Coronary artery (tissue), 2 donors: ENCODE data around the gene TOM1L2.
A peak's percentile ranks its signal among the peaks of the same experiment; 100 is the strongest.

Source experiments
- DNase-seq: peaks from one replicate; pipeline ENCODE4 v3.0.0-alpha.2; 2017; ENCODE audit warnings: low spot score
- H3K27ac ChIP-seq, 2 donors: fragments of 200-600 bp; sonication (generic); one replicate each; pipeline ENCODE4 v1.5.1; 2016 to 2019
- H3K4me3 ChIP-seq: fragments of 200-600 bp; sonication (generic); 2 replicates; pipeline ENCODE4 v1.5.1; 2016; ENCODE audit warnings: mild to moderate bottlenecking, moderate library complexity
- CTCF ChIP-seq: fragments of 200-600 bp; sonication (generic); IDR thresholded peaks from one replicate; pipeline ENCODE4 v1.5.1; 2019; ENCODE audit warnings: antibody characterized with exemption

Gene TOM1L2

GRCh38 chr17:17926036-17926435 is 46.2 kb downstream of the TOM1L2 start:
- no peak overlapping the region for H3K27ac ChIP-seq
- no peak for TF ChIP-seq CTCF
- no peak for DNase-seq
- H3K4me3 ChIP-seq, result no peak overlapping the region

- no peak for DNase-seq
- no peak overlapping the region for H3K4me3 ChIP-seq
- H3K27ac ChIP-seq, result no peak overlapping the region
- no peak for TF ChIP-seq CTCF
These were observed 47.3 kb downstream of the TOM1L2 start for GRCh38 chr17:17924857-17925250.

GRCh38 chr17:17924131-17924856 is 47.9 kb downstream of the TOM1L2 start:
- H3K27ac ChIP-seq, result no peak overlapping the region

GRCh38 chr17:17922070-17922614 is 50.1 kb downstream of the TOM1L2 start:
- Histone ChIP-seq H3K4me3 (no peak overlapping the region), H3K27ac (peak overlapping the region; percentile 37 to 67)
- no peak for DNase-seq
- no peak for TF ChIP-seq CTCF

More at GRCh38 chr17:17924131-17924856, 47.9 kb downstream of the TOM1L2 start:
- H3K4me3 ChIP-seq, result no peak overlapping the region
- no peak for DNase-seq
- no peak for TF ChIP-seq CTCF

GRCh38 chr17:17921192-17922069 is 50.8 kb downstream of the TOM1L2 start:
- no peak for TF ChIP-seq CTCF
- H3K4me3 ChIP-seq, result no peak overlapping the region
- DNase-seq, result no peak
- H3K27ac ChIP-seq, result peak overlapping the region; percentile 37 to 67

GRCh38 chr17:17919169-17920107 is 52.8 kb downstream of the TOM1L2 start:
- DNase-seq, result no peak
- peak; percentile 59 for TF ChIP-seq CTCF
- Histone ChIP-seq H3K4me3 (no peak overlapping the region), H3K27ac (peak overlapping the region in 1 of 2 donors; percentile 20)
